ACC112 (cell line): Measurements from ENCODE around the gene CNOT4.
A peak's percentile ranks its signal among the peaks of the same experiment; 100 is the strongest.

ENCODE experiments used
- H2AFZ ChIP-seq: fragments of 200-600 bp; sonication (generic); one replicate; pipeline ENCODE4 v1.6.0; 2017; ENCODE audit warnings: antibody characterized with exemption, low read length; ENCODE audit not compliant: unreplicated experiment
- H3K27ac ChIP-seq: fragments of 200-600 bp; sonication (generic); 2 replicates; pipeline ENCODE4 v1.5.1; 2014; ENCODE audit warnings: low read depth, mild to moderate bottlenecking, antibody characterized with exemption, low read length, moderate library complexity
- H3K27me3 ChIP-seq: fragments of 200-600 bp; sonication (generic); 2 replicates; pipeline ENCODE4 v1.6.1; 2014; ENCODE audit warnings: mild to moderate bottlenecking, antibody characterized with exemption, low read length, moderate library complexity, mixed read lengths; ENCODE audit not compliant: insufficient read depth
- H3K36me3 ChIP-seq: fragments of 200-600 bp; sonication (generic); 2 replicates; pipeline ENCODE4 v1.6.1; 2016; ENCODE audit warnings: mild to moderate bottlenecking, antibody characterized with exemption, low read length, moderate library complexity, mixed read lengths; ENCODE audit not compliant: insufficient read depth
- H3K4me1 ChIP-seq: fragments of 200-600 bp; sonication (generic); one replicate; pipeline ENCODE4 v1.6.1; 2016; ENCODE audit warnings: low read length, mixed read lengths; ENCODE audit not compliant: insufficient read depth, unreplicated experiment, control insufficient read depth
- H3K4me3 ChIP-seq: fragments of 200-600 bp; sonication (generic); 2 replicates; pipeline ENCODE4 v1.5.1; 2014; ENCODE audit warnings: mild to moderate bottlenecking, low read depth, low read length
- H3K79me2 ChIP-seq: fragments of 200-600 bp; sonication (generic); one replicate; pipeline ENCODE4 v1.6.0; 2016; ENCODE audit warnings: low read length; ENCODE audit not compliant: control insufficient read depth, unreplicated experiment, insufficient read depth

The CNOT4 gene

GRCh38 chr7:135509839-135510591, at the start of gene CNOT4:
Gene CNOT4 (minus strand): TSS chr7:135510102. CDS start chr7:135438331, 71,771 bp downstream.
- Histone ChIP-seq H2AFZ (peak within 1 kb of the TSS; percentile 78), H3K4me1 (peaks cover 16% of the 10 kb centered on the region), H3K79me2 (peaks cover 44% of the 10 kb centered on the region), H3K27me3 (no peaks in the 10 kb centered on the region), H3K36me3 (no peaks in the 10 kb centered on the region), H3K4me3 (peak within 1 kb of the TSS; percentile 77), H3K27ac (peak within 1 kb of the TSS; percentile 83)

GRCh38 chr7:135558881-135559280, 49.0 kb upstream of the CNOT4 start:
- Histone ChIP-seq H3K79me2 (peaks cover 58% of the 10 kb centered on the region), H2AFZ (peak overlapping the region; percentile 13)

GRCh38 chr7:135558337-135558767, 48.5 kb upstream of the CNOT4 start:
- Histone ChIP-seq H3K27ac (peak overlapping the region; percentile 84), H3K79me2 (peaks cover 53% of the 10 kb centered on the region), H3K36me3 (peaks cover 5% of the 10 kb centered on the region; the same call in 1 of the 2 replicates), H2AFZ (peak overlapping the region; percentile 98), H3K4me3 (peak overlapping the region; percentile 99), H3K27me3 (no peaks in the 10 kb centered on the region), H3K4me1 (peaks cover 6% of the 10 kb centered on the region)

More at GRCh38 chr7:135558881-135559280, 49.0 kb upstream of the CNOT4 start:
- Histone ChIP-seq H3K4me3 (peak overlapping the region; percentile 99), H3K27me3 (no peaks in the 10 kb centered on the region), H3K27ac (peak overlapping the region; percentile 84), H3K36me3 (peaks cover 5% of the 10 kb centered on the region; the same call in 1 of the 2 replicates), H3K4me1 (peaks cover 6% of the 10 kb centered on the region)

- Histone ChIP-seq H3K27ac (peak within 1 kb of the TSS; percentile 84), H2AFZ (peak within 1 kb of the TSS; percentile 98), H3K4me3 (peak within 1 kb of the TSS; percentile 99), H3K79me2 (peaks cover 47% of the 10 kb centered on the region), H3K27me3 (no peaks in the 10 kb centered on the region), H3K4me1 (peaks cover 6% of the 10 kb centered on the region), H3K36me3 (peaks cover 5% of the 10 kb centered on the region; the same call in 1 of the 2 replicates)
These were observed 47.8 kb upstream of the CNOT4 start, which contains the start of gene NUP205 for GRCh38 chr7:135557455-135558336. Gene NUP205 (plus strand): TSS chr7:135557917. CDS start chr7:135557945, 28 bp downstream.

GRCh38 chr7:135553346-135553745, 43.4 kb upstream of the CNOT4 start:
- Histone ChIP-seq H2AFZ (no peak overlapping the region), H3K4me3 (no peak overlapping the region), H3K4me1 (no peaks in the 10 kb centered on the region), H3K27ac (no peak overlapping the region), H3K79me2 (peaks cover 6% of the 10 kb centered on the region), H3K27me3 (no peaks in the 10 kb centered on the region), H3K36me3 (no peaks in the 10 kb centered on the region)

GRCh38 chr7:135552148-135552547, 42.2 kb upstream of the CNOT4 start:
- no peaks in the 10 kb centered on the region for H3K36me3 ChIP-seq
- no peak overlapping the region for H2AFZ ChIP-seq
- H3K4me3 ChIP-seq, result no peak overlapping the region
- no peaks in the 10 kb centered on the region for H3K4me1 ChIP-seq
- no peaks in the 10 kb centered on the region for H3K27me3 ChIP-seq
- H3K79me2 ChIP-seq, result no peaks in the 10 kb centered on the region
- H3K27ac ChIP-seq, result no peak overlapping the region

GRCh38 chr7:135550196-135550595, 40.3 kb upstream of the CNOT4 start:
- H3K27ac ChIP-seq, result no peak overlapping the region
- no peaks in the 10 kb centered on the region for H3K36me3 ChIP-seq
- no peak overlapping the region for H3K4me3 ChIP-seq
- no peaks in the 10 kb centered on the region for H3K79me2 ChIP-seq
- H3K27me3 ChIP-seq, result no peaks in the 10 kb centered on the region
- H3K4me1 ChIP-seq, result no peaks in the 10 kb centered on the region
- H2AFZ ChIP-seq, result no peak overlapping the region

GRCh38 chr7:135541029-135541428, 31.1 kb upstream of the CNOT4 start:
- no peaks in the 10 kb centered on the region for H3K27me3 ChIP-seq
- no peaks in the 10 kb centered on the region for H3K4me1 ChIP-seq
- H2AFZ ChIP-seq, result no peak overlapping the region
- H3K4me3 ChIP-seq, result no peak overlapping the region
- no peak overlapping the region for H3K27ac ChIP-seq
- no peaks in the 10 kb centered on the region for H3K36me3 ChIP-seq
- H3K79me2 ChIP-seq, result no peaks in the 10 kb centered on the region

GRCh38 chr7:135539629-135540028, 29.7 kb upstream of the CNOT4 start:
- H3K27me3 ChIP-seq, result no peaks in the 10 kb centered on the region
- H3K27ac ChIP-seq, result no peak overlapping the region
- H3K4me1 ChIP-seq, result no peaks in the 10 kb centered on the region
- no peaks in the 10 kb centered on the region for H3K36me3 ChIP-seq
- H3K4me3 ChIP-seq, result no peak overlapping the region
- H3K79me2 ChIP-seq, result no peaks in the 10 kb centered on the region
- no peak overlapping the region for H2AFZ ChIP-seq

GRCh38 chr7:135538376-135538775, 28.5 kb upstream of the CNOT4 start:
- Histone ChIP-seq H3K4me3 (no peak overlapping the region), H3K36me3 (no peaks in the 10 kb centered on the region), H3K27me3 (no peaks in the 10 kb centered on the region), H2AFZ (no peak overlapping the region), H3K27ac (no peak overlapping the region), H3K79me2 (no peaks in the 10 kb centered on the region), H3K4me1 (no peaks in the 10 kb centered on the region)
